ENCODE measurements around the gene HSDL1. TPM values are rescaled to one million over a fixed set of nuclear protein-coding genes. Genes with fewer than 3 reads are reported as not detected.
"Not testable (repeated sequence)": the region's sequence is repeated elsewhere in the genome, so short reads cannot be mapped to it uniquely, and the experiment has no call there.

Gene HSDL1
- total and polyA plus RNA-seq, 2 of the 8 experiments (the other 6 are each of a cell fraction or from before 2014, with no cell fraction given): 25.0 to 55.7 TPM

- H3K27ac ChIP-seq (ENCODE audit: low read depth, low read length); H3K4me1 ChIP-seq (replicated peaks in 1 of 4; ENCODE audit: control insufficient read depth in 3 of 4, insufficient read depth in 4 of 4, low read length in 3 of 4); H2BK120ac ChIP-seq (replicated peaks; ENCODE audit: low read depth, low read length); H3K56ac ChIP-seq (replicated peaks; ENCODE audit: insufficient read length, low read depth, low read length); H2BK12ac ChIP-seq (ENCODE audit: low read depth, low read length); H3K4ac ChIP-seq (replicated peaks; ENCODE audit: insufficient read length, low read depth, low read length); H4K91ac ChIP-seq (replicated peaks; ENCODE audit: insufficient read length, low read length); H3K4me2 ChIP-seq (ENCODE audit: insufficient read depth in 1 of 2, low read depth in 2 of 2, low read length in 2 of 2); H4K8ac ChIP-seq (ENCODE audit: extremely low read depth, insufficient read depth, low read length); H3K27me3 ChIP-seq (replicated peaks in 1 of 4; ENCODE audit: control insufficient read depth in 3 of 4, extremely low read depth in 1 of 4, insufficient read depth in 3 of 4, low read length in 3 of 4); FAIRE-seq; H3K4me3 ChIP-seq (ENCODE audit: extremely low read depth in 1 of 4, insufficient read depth in 2 of 4, low read depth in 3 of 4, low read length in 4 of 4); H3K9me3 ChIP-seq (ENCODE audit: insufficient read depth in 2 of 2, low read depth in 1 of 2, low read length in 1 of 2); H4K20me1 ChIP-seq (replicated peaks in 1 of 2; ENCODE audit: control insufficient read depth in 1 of 2, insufficient read depth in 2 of 2, low read length in 2 of 2); H3K23me2 ChIP-seq (ENCODE audit: low read depth, low read length); H3K79me1 ChIP-seq (ENCODE audit: low read depth, low read length); H3K23ac ChIP-seq (ENCODE audit: insufficient read length); H2BK15ac ChIP-seq (ENCODE audit: low read length); H2AK5ac ChIP-seq (ENCODE audit: low read depth, low read length); DNase-seq (ENCODE audit: low read depth in 1 of 2, low spot score in 2 of 2); H3K9ac ChIP-seq (replicated peaks in 1 of 4; ENCODE audit: extremely low read depth in 1 of 4, low read depth in 3 of 4, low read length in 3 of 4); H4K5ac ChIP-seq (ENCODE audit: insufficient read length, low read depth, low read length); H2BK5ac ChIP-seq (ENCODE audit: low read depth, low read length); H3K14ac ChIP-seq (ENCODE audit: insufficient read length); H2BK20ac ChIP-seq (ENCODE audit: low read length); H3K18ac ChIP-seq (ENCODE audit: extremely low read depth, low read length); H2AFZ ChIP-seq (ENCODE audit: low read length): not testable (repeated sequence)
- POLR2A ChIA-PET (ENCODE audit: partially characterized antibody): interaction anchor here (1.6 to 4.6 kb wide), 4 partner anchors 12 to 43 kb away, joined by 4 to 19 read pairs (median 12); no protein-coding TSS in a partner anchor
- Histone ChIP-seq H3K36me3 (ENCODE audit: control insufficient read depth in 2 of 4, insufficient read depth in 4 of 4, low read length in 3 of 4) (peaks cover 0 to 11% (median 8%) of the 10 kb centered on the region in 4 experiments; a peak in 6 of 8 replicates), H3K79me2 (ENCODE audit: control insufficient read depth in 1 of 2, insufficient read depth in 2 of 2, low read length in 2 of 2) (peaks cover 0 to 28% of the 10 kb centered on the region in 2 experiments; a peak in 3 of 4 replicates)
- WGBS, 2 experiments (ENCODE audit: extremely low coverage in 1 of 2, insufficient coverage in 1 of 2, insufficient read length in 1 of 2, insufficient replicate concordance in 2 of 2, low coverage in 1 of 2, low lambda C conversion rate in 2 of 2, missing lambda C conversion rate in 1 of 2): 90% methylated on average over 5 of the region's 5 CpGs; no CpG with 5 or more reads in 1 of the 2 experiments
- CTCF ChIA-PET (ENCODE audit: partially characterized antibody): interaction anchor here (0.6 to 6.0 kb wide), 5 partner anchors 22 to 388 kb away, joined by 3 to 44 read pairs (median 3); no protein-coding TSS in a partner anchor
These were observed 26.7 kb downstream of the HSDL1 start for GRCh38 chr16:84118315-84118714.
